ENCODE data around the gene DNAH14. TPM values are rescaled to one million over a fixed set of nuclear protein-coding genes. Genes with fewer than 3 reads are reported as not detected.
A peak's percentile ranks its signal among the peaks of the same experiment; 100 is the strongest.

DNAH14 gene
- polyA plus RNA-seq, 10 donors: 4.1 to 8.8 (median 5.6) TPM

DNA sequence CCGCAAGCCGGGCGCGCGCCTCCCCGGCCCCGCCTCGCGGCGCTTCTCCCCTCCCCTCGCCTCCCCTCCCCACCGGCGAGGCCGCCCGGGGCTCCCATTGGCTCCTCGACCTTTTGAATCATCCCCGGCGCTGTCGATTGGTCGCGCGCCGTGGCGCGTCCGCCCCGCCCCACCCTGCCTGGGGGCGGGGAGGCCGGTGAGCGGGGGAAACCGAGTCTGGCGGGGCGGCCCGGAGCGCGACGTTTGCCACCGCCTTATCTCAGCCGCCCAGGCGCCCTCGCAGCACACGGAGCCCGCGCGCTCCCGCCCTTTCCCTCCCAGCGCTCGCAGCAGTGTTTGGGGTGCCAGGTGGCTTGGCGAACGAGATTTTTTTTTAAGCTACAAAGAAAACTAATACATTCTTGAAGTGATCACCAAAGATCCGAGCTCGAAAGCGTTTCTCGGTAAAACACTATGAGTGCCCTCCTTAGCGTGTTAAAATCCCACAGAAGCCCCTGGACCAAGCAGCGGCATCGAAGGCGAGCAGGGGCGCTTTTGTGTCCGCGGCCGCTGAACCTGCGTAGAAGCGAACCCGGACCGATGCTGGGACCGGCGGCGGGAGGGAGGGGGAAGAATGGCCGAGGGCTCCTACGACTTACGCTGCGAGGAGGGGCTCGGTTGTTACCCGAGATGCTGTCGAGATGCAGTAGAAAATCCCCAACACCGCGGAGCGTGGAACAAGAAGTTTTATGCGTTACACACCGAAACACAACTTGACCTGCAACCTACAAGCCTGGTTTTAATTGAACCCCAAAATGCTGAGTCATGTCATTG lies 498.8 kb downstream of the DNAH14 start:
- DNase-seq: peak; percentile 93 to 97 (median 96)

DNA sequence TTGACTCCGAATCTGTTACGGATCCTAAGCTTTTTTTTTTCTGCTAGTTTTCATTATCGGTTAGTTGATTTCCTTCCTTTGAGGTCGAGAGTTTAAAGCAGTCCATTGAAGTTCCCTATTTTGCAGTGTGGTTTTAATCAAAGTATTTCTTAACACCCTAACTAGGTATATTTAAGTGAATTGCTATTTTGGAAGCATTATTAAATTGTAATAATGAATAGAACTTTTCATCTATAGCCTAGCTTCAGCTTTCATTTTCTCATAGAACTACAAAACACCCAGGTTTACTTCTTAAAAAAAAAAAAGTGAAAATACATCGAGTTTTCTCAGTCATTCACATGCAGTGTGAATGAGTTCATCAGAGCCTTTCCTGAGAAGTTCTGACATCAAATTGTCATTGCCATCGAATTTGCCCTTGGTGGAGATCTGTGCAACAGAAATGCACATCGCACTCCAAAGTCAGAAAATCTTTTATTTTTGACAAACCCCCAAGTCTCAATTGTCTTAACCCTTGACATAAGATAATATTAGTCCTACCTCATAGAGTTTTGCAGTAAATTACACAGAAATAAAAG lies 499.5 kb downstream of the DNAH14 start:
- no peak for DNase-seq

- no peak for DNase-seq
Measured at GRCh38 chr1:225430301-225430700, 500.8 kb downstream of the DNAH14 start.

DNA sequence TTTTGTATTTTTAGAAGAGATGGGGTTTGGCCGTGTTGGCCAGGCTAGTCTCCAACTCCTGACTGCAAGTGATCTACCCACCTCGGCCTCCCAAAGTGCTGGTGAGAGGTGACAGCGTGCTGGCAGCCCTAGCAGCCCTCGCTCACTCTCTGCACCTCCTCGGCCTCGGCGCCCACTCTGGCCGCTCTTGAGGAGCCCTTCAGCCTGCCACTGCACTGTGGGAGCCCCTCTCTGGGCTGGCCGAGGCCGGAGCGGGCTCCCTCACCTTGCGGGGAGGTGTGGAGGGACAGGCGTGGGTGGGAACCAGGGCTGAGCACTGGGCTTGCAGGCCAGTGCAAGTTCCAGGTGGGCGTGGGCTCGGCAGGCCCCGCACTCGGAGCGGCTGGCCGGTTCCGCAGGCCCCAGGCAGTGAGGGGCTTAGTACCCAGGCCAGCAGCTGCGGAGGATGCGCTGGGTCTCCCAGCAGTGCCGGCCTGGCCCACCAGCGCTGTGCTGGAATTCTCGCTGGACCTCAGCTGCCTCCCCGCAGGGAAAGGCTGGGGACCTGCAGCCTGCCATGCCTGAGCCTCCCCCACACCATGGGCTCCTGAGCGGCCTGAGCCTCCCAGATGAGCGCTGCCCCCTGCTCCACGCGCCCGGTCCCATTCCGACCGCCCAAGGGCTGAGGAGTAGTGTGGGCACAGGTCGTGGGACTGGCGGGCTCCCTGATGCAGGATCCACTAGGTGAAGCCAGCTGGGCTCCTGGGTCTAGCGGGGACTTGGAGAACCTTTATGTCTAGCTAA lies 501.8 kb downstream of the DNAH14 start:
- DNase-seq: no peak

DNA sequence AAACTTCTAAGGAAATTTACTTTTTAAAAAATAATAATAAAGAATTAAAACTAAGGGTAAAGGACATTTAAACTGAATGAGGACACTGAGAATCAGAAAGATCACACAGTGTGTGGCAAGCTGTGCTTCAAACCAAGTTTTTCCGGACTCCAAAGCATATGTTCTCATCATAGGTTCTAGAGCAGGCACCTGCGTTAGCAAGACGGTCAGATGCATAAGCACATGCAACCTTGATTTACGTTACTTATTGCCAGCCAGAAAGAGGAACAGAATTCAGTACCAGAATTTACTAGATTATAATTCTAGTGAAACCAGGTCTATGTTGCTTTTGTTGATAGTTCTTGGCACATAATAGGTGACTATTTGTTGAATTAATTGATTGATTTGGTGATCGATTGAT lies 504.6 kb downstream of the DNAH14 start:
- no peak for DNase-seq

DNA sequence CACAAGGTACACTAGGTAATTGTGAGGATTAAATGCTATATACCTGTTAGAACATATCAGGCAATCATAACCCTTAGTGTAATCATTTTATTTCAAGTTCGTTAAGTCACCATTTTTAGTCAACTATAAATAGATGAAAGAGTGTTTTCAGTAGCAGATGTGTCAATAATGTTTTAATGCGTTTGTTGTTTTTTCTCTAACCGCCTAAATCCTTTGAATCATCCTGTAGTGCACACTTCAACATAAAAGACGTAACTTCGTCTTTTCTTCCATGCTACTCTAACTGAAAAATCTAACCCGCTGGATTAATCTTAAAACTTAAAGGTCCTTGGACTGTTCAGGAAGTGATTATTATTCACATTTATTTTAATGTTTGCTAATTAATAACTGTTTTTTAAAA lies 505.6 kb downstream of the DNAH14 start:
- no peak for DNase-seq

DNA sequence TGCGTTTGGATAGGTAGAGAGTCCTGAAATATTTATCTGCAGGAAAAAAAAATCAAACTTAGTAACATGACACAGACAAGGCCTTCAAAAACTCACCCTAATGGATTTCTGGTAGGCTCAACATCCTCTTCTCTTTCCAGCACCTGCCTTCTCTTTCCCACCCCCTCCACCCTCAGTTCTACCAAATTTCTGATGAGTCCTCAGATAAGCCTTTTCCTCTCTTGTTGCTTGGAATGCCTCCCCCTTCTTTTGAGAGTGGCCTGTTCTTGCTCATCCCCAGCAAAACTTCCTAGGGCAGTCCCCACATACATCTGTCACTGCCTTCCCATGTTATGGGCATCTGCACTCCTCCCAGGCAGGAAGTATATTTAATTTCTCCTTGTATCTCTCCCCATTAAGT lies 506.0 kb downstream of the DNAH14 start:
- no peak for DNase-seq

GRCh38 chr1:225435957-225436392 lies 506.5 kb downstream of the DNAH14 start:
- DNase-seq: no peak

DNA sequence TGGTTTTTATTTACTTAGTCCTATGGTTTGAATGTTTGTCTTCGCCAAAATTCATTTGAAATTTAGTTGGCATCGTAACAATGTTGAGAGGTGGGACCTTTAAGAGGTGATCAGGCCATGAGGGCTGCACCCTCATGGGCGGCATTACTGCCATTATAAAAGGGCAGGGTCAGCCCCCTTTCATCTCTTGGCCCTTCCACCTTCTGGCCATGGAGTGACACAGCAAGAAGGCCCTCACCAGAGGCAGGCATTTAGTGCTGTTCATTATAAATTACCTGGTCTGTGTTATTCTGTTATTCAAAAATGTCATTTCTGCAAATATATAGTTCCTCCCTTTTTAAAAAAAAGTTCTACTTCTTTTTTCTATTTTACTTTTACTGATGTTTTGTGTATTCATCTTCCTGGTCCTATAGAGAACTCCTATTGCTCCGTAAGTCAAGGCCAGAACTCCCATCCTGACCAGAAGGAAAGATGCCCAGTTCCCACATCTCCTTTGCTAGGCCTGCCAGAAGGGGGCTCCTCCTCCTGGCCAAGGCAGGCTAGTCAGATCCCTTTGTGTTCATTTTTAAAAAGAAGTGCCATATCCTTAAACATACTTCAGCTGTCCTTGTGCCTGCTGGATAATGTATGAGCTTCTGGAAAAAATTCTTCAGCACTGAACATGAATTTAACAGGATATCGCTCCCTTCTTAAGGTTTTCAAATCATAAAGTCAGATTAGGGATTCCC lies 508.4 kb downstream of the DNAH14 start:
- DNase-seq: no peak

DNA sequence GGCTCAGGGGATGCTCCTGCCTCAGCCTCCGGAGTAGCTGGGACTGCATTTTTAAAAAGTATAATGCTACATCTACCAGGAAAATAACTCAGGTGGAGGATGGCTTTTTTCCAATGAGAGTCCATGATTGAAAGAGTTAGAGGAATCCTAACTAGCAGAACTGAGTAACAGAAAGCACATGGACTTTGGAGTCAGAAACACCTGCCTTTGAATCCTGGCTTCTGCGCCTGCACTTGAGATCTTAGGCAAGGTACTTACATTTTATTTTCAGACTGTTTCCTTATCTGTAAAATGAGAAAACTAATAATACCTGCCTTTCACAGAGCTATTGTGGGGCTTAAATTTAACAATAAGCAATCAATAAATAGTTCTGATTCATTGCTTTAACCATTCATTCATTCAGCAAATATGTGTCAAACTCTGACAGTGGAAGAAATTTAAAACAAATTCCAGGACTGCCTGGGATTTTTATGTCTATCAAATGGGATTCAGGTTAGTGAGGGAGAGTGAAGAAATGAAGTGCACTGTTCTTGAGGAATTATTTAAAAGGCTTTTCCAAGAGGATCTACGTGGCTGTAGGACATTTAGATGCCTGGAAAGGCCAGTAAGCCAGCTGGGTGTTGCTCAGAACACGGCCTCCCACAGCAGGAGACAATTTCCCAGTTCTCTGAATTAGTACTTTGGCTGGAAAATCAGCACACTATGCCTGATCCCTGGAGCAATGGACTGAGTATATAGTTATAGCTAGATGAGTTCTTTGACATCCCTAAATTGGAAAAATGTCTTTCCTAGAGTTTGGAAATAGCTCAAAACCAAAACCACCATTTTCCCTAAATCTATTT lies 511.1 kb downstream of the DNAH14 start:
- no peak for DNase-seq

GRCh38 chr1:225441314-225442122 lies 512.0 kb downstream of the DNAH14 start:
- DNase-seq: no peak

DNA sequence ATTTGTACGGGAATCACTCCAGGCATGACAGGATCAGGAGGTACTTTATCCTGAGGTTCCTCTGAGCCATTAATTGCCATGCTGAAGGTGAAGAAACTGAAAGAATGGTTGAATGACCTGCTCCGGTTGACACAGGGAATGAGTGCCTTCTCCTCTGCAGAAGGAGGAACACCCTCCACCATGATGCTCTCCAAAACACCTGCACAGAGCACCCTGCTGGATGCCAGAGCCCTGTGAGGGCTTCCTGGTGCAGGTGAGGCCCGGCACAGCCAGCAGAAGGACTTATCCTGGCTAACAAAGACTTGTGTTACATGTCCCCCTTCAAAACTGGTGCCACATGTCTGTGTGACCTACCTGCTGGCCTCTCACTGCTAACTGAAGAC lies 512.6 kb downstream of the DNAH14 start:
- DNase-seq: no peak

- DNase-seq: peak in 1 of 3 donors; percentile 35
Measured at GRCh38 chr1:225445639-225446594, 516.4 kb downstream of the DNAH14 start.

DNA sequence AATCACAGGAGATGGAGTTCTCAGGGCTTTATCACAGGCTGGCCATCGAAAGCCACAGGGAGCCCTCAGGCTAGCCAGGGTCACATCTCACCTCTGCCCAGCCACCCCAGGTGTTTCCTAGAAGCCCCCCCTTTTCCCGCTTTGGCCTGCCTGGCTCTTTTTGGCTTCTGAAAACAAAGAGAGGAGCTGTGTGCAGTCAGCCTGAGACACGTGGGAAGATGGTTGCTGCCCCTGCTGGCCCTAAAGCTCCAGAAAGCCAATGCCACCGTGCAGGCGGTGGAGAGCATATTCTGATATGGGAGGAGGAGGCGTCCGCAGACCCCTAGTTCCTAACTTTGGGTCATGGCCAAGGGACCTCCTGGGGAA lies 517.1 kb downstream of the DNAH14 start:
- DNase-seq: no peak

- no peak for DNase-seq
Measured at GRCh38 chr1:225446981-225447615, 517.6 kb downstream of the DNAH14 start.

- DNase-seq: peak in 2 of 3 donors; percentile 65 to 84
Measured at GRCh38 chr1:225447650-225448089, 518.2 kb downstream of the DNAH14 start.

DNA sequence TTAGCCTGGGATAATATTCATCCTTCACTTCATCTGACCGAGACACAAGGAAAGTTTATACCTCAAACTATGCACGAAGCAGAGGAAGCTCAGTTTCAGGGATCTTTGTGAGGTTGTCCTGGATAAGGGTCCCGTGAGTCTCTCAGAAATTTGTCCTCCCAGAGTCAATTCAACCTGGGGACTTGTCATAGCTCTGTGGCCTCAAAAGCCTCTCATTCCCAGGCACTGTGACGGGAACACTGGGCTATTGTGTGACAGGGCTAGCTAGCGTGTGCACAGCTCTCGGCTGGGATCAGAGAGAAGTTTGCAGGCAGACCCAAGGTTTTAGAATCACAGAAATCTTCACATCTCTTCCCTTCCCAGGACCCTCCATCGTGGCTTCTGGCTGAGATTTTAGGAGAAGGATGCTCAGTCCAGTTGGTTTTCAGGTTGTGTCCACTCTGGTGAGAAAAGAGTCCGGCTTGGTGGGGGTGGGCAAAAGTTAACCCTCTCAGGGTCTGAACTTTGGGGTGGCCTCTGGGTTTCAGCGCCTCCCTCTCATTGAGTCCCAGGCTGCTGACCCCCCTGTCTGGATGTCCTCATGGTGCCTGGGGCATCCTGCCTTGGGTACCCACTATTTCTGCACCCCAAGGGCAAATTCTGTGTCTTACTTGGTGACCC lies 518.8 kb downstream of the DNAH14 start:
- DNase-seq: no peak

Data from muscle of back (tissue), 11 donors.